A549 (cell line): ENCODE measurements around the gene MTSS2. TPM values are rescaled to one million over a fixed set of nuclear protein-coding genes. Genes with fewer than 3 reads are reported as not detected.

Source experiments
- ATAC-seq, 2 experiments: fragments of 200-7000 bp in 1 of 2; fragments of >200 bp in 1 of 2; cut with Nextera tagmentation in 1 of 2; cut with Tn5 transposase in 1 of 2; 3 replicates each; pipeline versions ENCODE4 v1.8.0 to v1.9.1; 2018 to 2020; ENCODE audit warnings: mild to moderate bottlenecking in 1 of 2, moderate library complexity in 1 of 2
- CTCF ChIA-PET: fragments of 300-600 bp; sonication (Branson Sonifier 250); formaldehyde crosslinking; extraction: SDS; loops from one replicate; lab custom pipeline; 2021; ENCODE audit warnings: antibody characterized with exemption, inconsistent platforms; lab: Yijun Ruan, JAX
- POLR2A ChIA-PET: fragments of 350-600 bp; formaldehyde crosslinking; extraction: SDS; loops from one replicate; lab custom pipeline; 2021; ENCODE audit warnings: antibody characterized with exemption, inconsistent platforms; lab: Yijun Ruan, JAX
- DNase-seq, 2 experiments: peaks; one replicate each; pipeline versions ENCODE4 v3.0.0 to v3.0.0-alpha.2; 2011 to 2016; ENCODE audit warnings: low read depth in 1 of 2, low spot score in 1 of 2
- FAIRE-seq: peaks from 2 replicates; lab custom pipeline; 2011; peaks lifted over from hg19 to GRCh38; lab: Jason Lieb, UNC
- H3K27ac ChIP-seq, 2 experiments: fragments of >200 bp; sonication (Bioruptor Twin); formaldehyde crosslinking; 3 replicates each; pipeline ENCODE4 v1.5.1; 2016 to 2017
- H3K4me1 ChIP-seq: fragments of >200 bp; sonication (Bioruptor Twin); formaldehyde crosslinking; 3 replicates; pipeline ENCODE4 v1.6.1; 2016
- H3K4me2 ChIP-seq: fragments of >200 bp; sonication (Bioruptor Twin); formaldehyde crosslinking; 3 replicates; pipeline ENCODE4 v1.6.1; 2016
- H3K4me3 ChIP-seq: fragments of >200 bp; sonication (Bioruptor Twin); formaldehyde crosslinking; 3 replicates; pipeline ENCODE4 v1.5.1; 2016
- H3K9me3 ChIP-seq: fragments of >200 bp; sonication (Bioruptor Twin); formaldehyde crosslinking; 3 replicates; pipeline ENCODE4 v1.6.1; 2016
- CTCF ChIP-seq: fragments of >200 bp; sonication (Bioruptor Twin); formaldehyde crosslinking; IDR thresholded peaks from 3 replicates; pipeline ENCODE4 v1.5.1; 2016
- EHF ChIP-seq: fragments of 250-450 bp; sonication (Bioruptor Pico); IDR thresholded peaks from 2 replicates; pipeline ENCODE4 v1.5.0; 2020; ENCODE audit warnings: mild to moderate bottlenecking
- FOSB ChIP-seq: fragments of 250-450 bp; sonication (Bioruptor Pico); IDR thresholded peaks from 2 replicates; pipeline ENCODE4 v1.5.0; 2020; ENCODE audit warnings: mild to moderate bottlenecking, moderate library complexity
- HDAC2 ChIP-seq: fragments of 200-600 bp; sonication (generic); IDR thresholded peaks from 2 replicates; pipeline ENCODE4 v1.6.1; 2016
- KDM5A ChIP-seq: fragments of 200-600 bp; sonication (generic); IDR thresholded peaks from 2 replicates; pipeline ENCODE4 v1.6.1; 2016; ENCODE audit warnings: antibody characterized with exemption, mild to moderate bottlenecking
- NFE2L2 ChIP-seq: fragments of 150-350 bp; conservative IDR thresholded peaks from 2 replicates; pipeline ENCODE4 v1.6.1; 2014; ENCODE audit warnings: low read length
- RAD21 ChIP-seq, 2 experiments: fragments of >200 bp in 1 of 2; sonication (Bioruptor Twin) in 1 of 2; formaldehyde crosslinking in 1 of 2; IDR thresholded peaks in 1 of 2; conservative IDR thresholded peaks in 1 of 2; 2 replicates in 1 of 2; 3 replicates in 1 of 2; pipeline ENCODE4 v1.6.1; 2012 to 2018; ENCODE audit warnings: inconsistent platforms in 1 of 2
- REST ChIP-seq: fragments of 200-600 bp; sonication (generic); IDR thresholded peaks from 2 replicates; pipeline ENCODE4 v1.6.1; 2016; ENCODE audit warnings: antibody characterized with exemption, mild to moderate bottlenecking, moderate library complexity
- SMC3 ChIP-seq: fragments of >200 bp; sonication (Bioruptor Twin); formaldehyde crosslinking; IDR thresholded peaks from 3 replicates; pipeline ENCODE4 v1.6.1; 2018; ENCODE audit warnings: inconsistent platforms
- ZC3H11A ChIP-seq: fragments of 450-650 bp; IDR thresholded peaks from 2 replicates; pipeline ENCODE4 v1.6.1; 2014; ENCODE audit warnings: antibody characterized with exemption, mild to moderate bottlenecking
- WGBS: methylation state at CpG from one replicate; pipeline ENCODE4 v1.1.6; 2017; ENCODE audit errors: missing lambda C conversion rate; 5-methylcytosine and 5-hydroxymethylcytosine counted together
- polyA plus RNA-seq, 4 experiments: library from polyadenylated mRNA; depleted of rRNA in 3 of 4; stranded (reverse); fragments of >200 nt; fragmentation: RNase III in 1 of 4; extraction: RNeasy Plus Mini Kit Qiagen cat#74134 plus additional on column Dnase treatment in 1 of 4; gene quantifications; 2 replicates in 3 of 4; 3 replicates in 1 of 4; pipeline ENCODE4 v1.2.3, GENCODE V29; 2011 to 2017

The MTSS2 gene
- polyA plus RNA-seq, 2 of the 4 experiments (the other 2 are of a cell fraction): 13.1 to 27.1 TPM

GRCh38 chr16:70681382-70682238 lies 4.2 kb downstream of the MTSS2 start:
- FAIRE-seq (no peak), DNase-seq (no peak)

GRCh38 chr16:70680495-70681381 lies 5.1 kb downstream of the MTSS2 start:
- FAIRE-seq (no peak), ATAC-seq (peak in 1 of 2 experiments; percentile 11; a peak in 3 of 6 replicates), DNase-seq (no peak)
- WGBS: 79% methylated on average over 11 of the region's 18 CpGs
- peak overlapping the region; percentile 61 to 97 for H3K27ac ChIP-seq
- no peaks in the 10 kb centered on the region for H3K9me3 ChIP-seq
- POLR2A ChIA-PET: no interaction called here
- peaks cover 54% of the 10 kb centered on the region for H3K4me1 ChIP-seq
- peak overlapping the region; percentile 51; the same call in 2 of the 3 replicates for H3K4me2 ChIP-seq
- TF ChIP-seq HDAC2 (no peak), FOSB (CRISPR knock-in tag) (no peak), ZC3H11A (no peak), REST (no peak)
- CTCF ChIA-PET: interaction anchor here (0.6 to 23.4 kb wide), 24 partner anchors 10 to 676 kb away, joined by 3 to 463 read pairs (median 8); no protein-coding TSS in a partner anchor
- H3K4me3 ChIP-seq: no peak overlapping the region

More at GRCh38 chr16:70681382-70682238, 4.2 kb downstream of the MTSS2 start:
- peak in 1 of 2 experiments; percentile 27; a peak in 3 of 6 replicates for ATAC-seq
- H3K4me3 ChIP-seq: no peak overlapping the region
- no peak for TF ChIP-seq FOSB (CRISPR knock-in tag)
- no peak for TF ChIP-seq NFE2L2
- TF ChIP-seq, all 56 proteins: peak for 0
- Histone ChIP-seq H3K9me3 (no peaks in the 10 kb centered on the region), H3K4me1 (peaks cover 59% of the 10 kb centered on the region), H3K4me2 (peak overlapping the region; percentile 51), H3K27ac (peak overlapping the region; percentile 61 to 97)
- ChIA-PET CTCF (interaction anchor here (0.6 to 23.4 kb wide), 9 partner anchors 11 to 90 kb away, joined by 3 to 463 read pairs (median 5); no protein-coding TSS in a partner anchor), POLR2A (interaction anchor here (0.8 to 1.1 kb wide), 2 partner anchors 65 to 80 kb away, joined by 3 to 6 read pairs; no protein-coding TSS in a partner anchor)
- WGBS: 81% methylated on average over 12 of the region's 13 CpGs

GRCh38 chr16:70679671-70680494 lies 6.0 kb downstream of the MTSS2 start:
- POLR2A ChIA-PET: no interaction called here
- WGBS: 78% methylated on average over 37 of the region's 80 CpGs
- ATAC-seq: peak; percentile 37 to 57; a peak in 3 of 6 replicates
- DNase-seq: peak in 1 of 2 experiments; percentile 54
- H3K9me3 ChIP-seq: no peaks in the 10 kb centered on the region
- peak overlapping the region; percentile 33 to 97; a peak in 3 of 6 replicates for H3K27ac ChIP-seq
- H3K4me3 ChIP-seq: no peak overlapping the region
- CTCF ChIA-PET: interaction anchor here (0.7 to 23.4 kb wide), 28 partner anchors 9 to 679 kb away, joined by 3 to 463 read pairs (median 6); partner anchors contain the start of gene CALB2
- no peak overlapping the region; the same call in 2 of the 3 replicates for H3K4me2 ChIP-seq
- TF ChIP-seq RAD21 (conservative IDR thresholded peaks at IDR 0.05 in 1 of 2, IDR thresholded peaks at IDR 0.05 in 1 of 2) (peak; percentile 42 to 89; a peak in 4 of 5 replicates), EHF (no peak), KDM5A (no peak), CTCF (peak; percentile 80), SMC3 (peak; percentile 93)
- no peak for FAIRE-seq
- peaks cover 54% of the 10 kb centered on the region for H3K4me1 ChIP-seq
